ENCODE data around the gene TRMT13.
A peak's percentile ranks its signal among the peaks of the same experiment; 100 is the strongest.

TRMT13 gene

DNA sequence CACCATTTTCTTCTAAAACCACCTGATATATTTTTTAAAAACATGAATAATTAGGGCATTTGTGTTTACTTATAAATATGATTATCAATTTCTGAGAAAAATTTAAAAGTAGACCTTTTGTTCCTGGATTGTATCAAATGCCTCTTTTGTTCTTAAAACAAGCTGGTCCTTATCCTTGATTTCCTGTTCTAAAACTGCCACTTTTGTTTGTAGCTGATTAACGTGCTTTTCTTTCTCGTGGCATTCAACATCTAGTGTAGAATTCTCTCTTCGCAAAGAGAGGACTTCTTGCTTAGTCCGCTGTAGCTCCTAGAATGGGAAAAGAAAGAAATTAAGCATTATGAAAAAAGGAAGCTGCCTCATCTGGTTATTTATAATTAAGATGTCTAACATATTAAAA, 25.3 kb upstream of the TRMT13 start:
- no peak for DNase-seq (ENCODE audit: low read depth)
- no peak overlapping the region for H3K4me3 ChIP-seq (ENCODE audit: low read depth, low read length)
- no peak for TF ChIP-seq CTCF (IDR thresholded peaks at IDR 0.05; ENCODE audit: control insufficient read depth, extremely low read depth, insufficient read depth)

- no peak overlapping the region for H3K4me3 ChIP-seq (ENCODE audit: low read depth, low read length)
- TF ChIP-seq CTCF (IDR thresholded peaks at IDR 0.05; ENCODE audit: control insufficient read depth, extremely low read depth, insufficient read depth): no peak
- DNase-seq (ENCODE audit: low read depth): no peak
Measured at GRCh38 chr1:100109554-100110066, 23.4 kb upstream of the TRMT13 start.

- DNase-seq (ENCODE audit: low read depth): no peak
- H3K4me3 ChIP-seq (ENCODE audit: low read depth, low read length): no peak overlapping the region
- no peak for TF ChIP-seq CTCF (IDR thresholded peaks at IDR 0.05; ENCODE audit: control insufficient read depth, extremely low read depth, insufficient read depth)
Measured at GRCh38 chr1:100115524-100115923, 17.4 kb upstream of the TRMT13 start.

DNA sequence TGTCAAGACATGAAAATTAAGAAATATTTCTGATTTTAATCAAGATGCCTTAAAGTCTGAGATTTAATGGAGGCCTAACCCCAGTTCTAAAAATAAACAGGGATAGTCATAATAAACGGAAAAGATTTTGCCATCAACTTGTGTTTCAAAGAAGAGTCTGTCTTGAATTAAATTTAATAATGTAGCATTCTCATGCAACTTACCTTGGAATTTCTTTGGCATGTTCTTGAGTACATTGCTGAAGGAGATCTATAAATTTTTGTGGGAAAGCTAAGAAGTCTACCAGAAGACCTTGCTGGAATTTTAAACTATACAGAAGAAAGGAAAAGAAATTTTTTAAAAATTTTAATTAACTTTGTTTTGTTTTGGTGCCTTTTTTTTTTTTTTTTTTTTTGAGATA, 10.8 kb upstream of the TRMT13 start:
- no peak for TF ChIP-seq CTCF (IDR thresholded peaks at IDR 0.05; ENCODE audit: control insufficient read depth, extremely low read depth, insufficient read depth)
- no peak overlapping the region for H3K4me3 ChIP-seq (ENCODE audit: low read depth, low read length)
- no peak for DNase-seq (ENCODE audit: low read depth)

- DNase-seq (ENCODE audit: low read depth): no peak
- no peak for TF ChIP-seq CTCF (IDR thresholded peaks at IDR 0.05; ENCODE audit: control insufficient read depth, extremely low read depth, insufficient read depth)
- H3K4me3 ChIP-seq (ENCODE audit: low read depth, low read length): no peak overlapping the region
Measured at GRCh38 chr1:100127226-100127625, 5.7 kb upstream of the TRMT13 start.

DNA sequence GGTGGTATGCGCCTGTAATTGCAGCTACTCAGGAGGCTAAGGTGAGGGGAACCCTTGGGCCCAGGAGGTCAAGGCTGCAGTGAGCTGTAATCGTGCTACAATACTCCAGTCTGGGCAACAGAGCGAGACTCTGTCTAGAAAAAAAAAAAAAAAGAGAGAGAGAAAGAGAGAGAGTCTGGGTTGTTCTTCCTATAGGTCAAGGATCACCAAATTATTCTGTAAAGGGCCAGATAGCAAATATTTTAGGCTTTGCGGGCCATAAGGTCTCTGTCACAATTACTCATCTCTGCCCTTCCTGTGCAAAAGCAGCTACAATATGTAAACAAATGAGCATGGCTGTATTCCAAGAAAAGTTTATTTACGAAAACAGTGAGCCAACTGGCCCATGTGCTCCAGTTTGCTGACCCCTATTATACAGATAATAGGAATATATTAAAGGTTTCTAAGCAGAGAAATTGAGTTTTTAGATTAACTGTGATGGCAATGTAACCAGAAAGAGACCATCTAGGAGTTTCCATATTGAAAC, 2.3 kb upstream of the TRMT13 start:
- H3K4me3 ChIP-seq (ENCODE audit: low read depth, low read length): peak overlapping the region; percentile 0; the same call in 1 of the 2 replicates
- DNase-seq (ENCODE audit: low read depth): peak; percentile 44

More for the DNA sequence above, 2.3 kb upstream of the TRMT13 start:
- no peak for TF ChIP-seq CTCF (IDR thresholded peaks at IDR 0.05; ENCODE audit: control insufficient read depth, extremely low read depth, insufficient read depth)
